Measurements from ENCODE around the gene DPT.
A peak's percentile ranks its signal among the peaks of the same experiment; 100 is the strongest.

Gene DPT

DNA sequence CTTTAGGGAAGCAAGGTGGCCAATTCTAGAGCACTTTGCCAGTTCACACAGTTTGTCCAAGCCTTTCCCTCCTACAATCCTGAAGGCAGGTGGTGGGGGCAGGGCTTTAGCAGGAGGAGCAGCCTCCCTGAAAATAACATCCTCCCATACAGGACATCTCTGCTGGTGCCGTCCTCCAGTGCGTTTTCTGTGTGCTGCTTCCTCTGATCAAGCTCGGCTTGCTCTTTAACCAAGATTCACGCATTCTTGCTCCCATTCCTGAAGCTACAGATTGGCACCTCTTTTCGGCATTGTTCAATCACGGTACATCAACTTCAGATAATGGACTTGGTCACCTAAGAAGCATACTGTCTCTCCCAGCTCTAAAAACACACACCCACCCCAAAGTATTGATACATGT is 7.5 kb upstream of the DPT start:
- FAIRE-seq, result no peak

DNA sequence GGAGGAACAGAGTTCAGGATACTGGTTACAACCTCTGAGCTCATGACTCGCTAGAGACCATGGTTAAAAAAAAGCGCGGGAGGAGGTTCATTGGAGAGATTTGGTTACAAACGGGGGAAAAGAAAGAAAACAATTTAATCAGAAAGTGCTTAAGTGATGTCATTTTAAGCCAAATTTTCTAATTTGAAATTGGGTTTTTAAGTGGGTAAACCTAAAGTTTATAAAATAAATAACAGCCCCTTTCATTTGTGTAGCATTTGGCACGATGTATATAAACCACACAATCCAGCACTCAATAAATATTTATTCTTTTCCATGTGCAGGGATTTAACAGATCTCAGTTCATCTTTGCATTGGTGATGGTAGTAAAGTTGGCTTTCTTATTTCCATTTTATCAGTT is 7.0 kb upstream of the DPT start:
- FAIRE-seq (no peak), DNase-seq (ENCODE audit: low spot score) (no peak)

More for the DNA sequence above, 7.5 kb upstream of the DPT start:
- no peak for DNase-seq (ENCODE audit: low spot score)

DNA sequence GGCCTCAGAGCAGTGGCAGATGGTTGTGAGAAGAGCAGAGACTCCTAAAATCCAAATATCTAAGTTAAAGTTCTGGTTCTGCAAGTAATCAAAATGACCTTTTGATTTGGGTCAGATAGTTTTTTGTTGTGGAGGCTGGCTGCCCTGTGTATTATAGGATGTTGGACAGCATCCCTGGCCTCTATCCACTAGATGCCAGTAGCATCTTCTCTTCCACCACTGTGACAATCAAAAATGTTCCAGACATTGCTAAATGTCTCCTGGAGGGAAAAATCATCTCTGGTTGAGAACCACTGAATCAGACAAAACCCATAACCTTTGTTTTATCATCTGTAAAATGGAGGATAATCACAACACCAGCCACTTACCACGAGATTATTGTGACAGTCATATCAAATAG is 5.9 kb upstream of the DPT start:
- DNase-seq (ENCODE audit: low spot score), result no peak

DNA sequence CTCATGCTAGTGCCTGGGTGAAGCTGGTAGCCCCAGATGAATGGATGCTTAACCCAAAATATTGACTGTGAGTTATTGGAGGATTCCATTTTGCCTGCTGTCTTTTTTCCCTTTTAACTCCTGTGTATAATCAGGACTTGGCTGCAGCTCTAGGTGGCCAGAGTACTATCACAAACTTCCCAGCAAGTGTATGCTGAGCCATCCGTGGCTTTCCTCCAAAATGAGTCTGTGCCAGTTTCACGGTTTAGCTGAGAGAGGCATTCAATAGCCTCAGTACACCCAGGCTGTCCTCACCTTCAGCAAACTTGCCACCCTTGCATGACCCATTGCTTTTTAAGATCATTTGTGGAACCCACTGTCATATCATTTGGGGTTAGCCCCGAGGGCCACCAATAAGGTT is 5.3 kb upstream of the DPT start:
- DNase-seq (ENCODE audit: low spot score), result no peak

More for the DNA sequence above, 5.9 kb upstream of the DPT start:
- FAIRE-seq, result no peak

DNA sequence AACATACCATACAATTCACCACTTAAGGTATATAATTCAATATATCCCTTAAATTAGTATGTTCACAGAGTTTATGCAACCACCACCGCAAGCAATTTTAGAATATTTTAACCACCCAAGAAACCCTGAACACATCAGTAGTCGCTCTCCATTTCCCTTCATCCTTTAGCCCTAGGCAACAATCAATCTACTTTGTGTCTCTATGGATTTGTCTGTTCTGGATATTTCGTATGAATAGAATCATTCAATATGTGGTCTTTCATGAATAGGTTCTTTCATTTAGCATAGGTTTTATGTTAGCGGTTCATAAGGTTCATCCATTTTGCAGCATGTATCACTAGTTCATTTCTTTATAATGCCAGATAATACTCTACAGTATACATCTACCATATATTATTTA is 4.2 kb upstream of the DPT start:
- DNase-seq (ENCODE audit: low spot score) (no peak), FAIRE-seq (no peak)

More for the DNA sequence above, 5.3 kb upstream of the DPT start:
- no peak for FAIRE-seq

DNA sequence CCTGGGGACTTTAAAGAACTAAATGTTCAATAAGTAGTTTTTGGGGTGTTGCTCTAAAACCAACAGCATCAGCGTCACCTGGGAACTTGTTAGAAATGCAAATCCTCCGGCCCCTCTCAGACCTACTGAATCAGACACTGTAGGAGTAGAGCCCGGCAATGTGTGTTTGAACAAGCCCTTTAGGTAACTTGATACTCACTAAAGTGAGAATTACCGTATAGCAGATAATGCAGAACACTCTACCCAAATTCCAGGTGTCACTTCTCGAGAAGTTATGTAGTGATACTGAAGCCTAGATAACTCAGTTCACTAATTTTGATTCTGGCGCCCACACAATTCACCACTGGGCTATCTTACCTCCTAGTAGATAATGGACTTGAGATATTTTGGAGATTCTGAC is 3.7 kb upstream of the DPT start:
- FAIRE-seq, result no peak
- DNase-seq (ENCODE audit: low spot score), result no peak

DNA sequence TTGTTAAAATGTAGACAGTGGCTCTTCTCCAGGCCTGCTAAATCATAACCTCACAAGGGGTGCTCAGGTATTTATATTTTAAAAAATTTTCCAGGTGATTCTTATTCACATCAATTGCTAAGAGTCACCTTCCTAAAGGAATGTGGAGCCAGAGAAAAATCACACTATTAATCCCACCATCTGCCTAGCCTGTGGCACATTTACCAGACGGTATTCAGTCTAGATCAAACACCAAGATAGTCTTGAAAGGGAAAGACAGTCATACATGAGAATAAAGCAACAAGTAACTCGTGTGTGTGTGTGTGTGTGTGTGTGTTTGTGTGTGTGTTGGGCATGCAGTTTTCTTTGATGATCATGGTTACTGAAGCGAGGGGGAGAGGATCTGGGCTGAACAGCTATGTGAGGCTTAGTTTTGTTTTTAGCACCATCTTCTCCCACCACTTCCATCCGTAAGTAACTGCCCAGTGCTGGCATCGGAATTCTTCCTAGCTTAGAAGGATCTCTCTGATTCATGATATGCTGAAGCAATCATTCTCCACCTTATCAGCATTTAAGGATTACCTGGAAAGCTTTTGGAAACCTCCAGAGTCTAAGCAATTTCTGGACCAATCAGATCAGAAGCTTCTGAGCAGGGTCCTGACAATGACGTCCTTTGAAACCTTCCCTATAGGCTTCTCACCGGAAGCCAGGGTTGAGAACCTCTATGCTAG is 2.4 kb upstream of the DPT start:
- FAIRE-seq, result no peak

DNA sequence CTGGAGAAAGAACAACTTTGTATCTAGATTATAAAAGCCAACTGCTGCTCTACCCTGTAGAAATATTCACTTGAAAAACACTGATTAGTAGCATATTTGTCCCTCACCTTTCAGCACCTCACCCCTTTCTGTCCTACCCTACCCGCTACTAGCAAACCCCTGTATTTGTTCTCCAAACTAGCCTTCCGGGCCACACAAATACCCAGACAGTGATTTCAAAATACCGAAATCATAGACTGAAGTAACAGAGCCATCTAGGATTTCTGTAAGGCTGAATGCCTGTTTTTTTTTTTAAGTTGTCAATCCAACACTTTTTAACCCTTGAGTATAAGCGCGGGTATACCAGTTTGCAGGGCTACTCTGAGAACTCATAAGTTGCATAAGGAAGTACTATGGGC is 398 bp upstream of the DPT start:
- no peak for FAIRE-seq
- no peak for DNase-seq (ENCODE audit: low spot score)

More for the DNA sequence above, 2.4 kb upstream of the DPT start:
- no peak for DNase-seq (ENCODE audit: low spot score)

DNA sequence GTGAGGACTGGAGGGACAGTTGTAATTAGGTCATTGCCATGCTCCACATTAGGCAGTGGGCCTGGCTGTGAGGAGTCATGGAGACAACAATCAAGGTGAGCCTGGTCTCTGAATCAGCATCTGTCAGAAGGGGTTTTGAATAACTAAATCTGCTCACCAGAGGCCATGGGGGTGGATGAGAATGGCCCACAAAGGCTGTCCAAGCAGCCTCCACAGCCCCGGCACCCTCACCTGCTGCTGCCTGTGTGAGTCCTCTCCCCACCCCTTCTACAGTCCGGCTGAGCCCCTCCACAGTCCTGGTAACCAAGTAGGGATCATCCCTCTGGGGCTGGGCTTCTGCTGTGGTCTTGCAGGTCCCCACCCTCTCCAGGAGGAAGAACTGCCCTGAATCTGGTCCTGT is 2.3 kb downstream of the DPT start:
- no peak for FAIRE-seq

DNA sequence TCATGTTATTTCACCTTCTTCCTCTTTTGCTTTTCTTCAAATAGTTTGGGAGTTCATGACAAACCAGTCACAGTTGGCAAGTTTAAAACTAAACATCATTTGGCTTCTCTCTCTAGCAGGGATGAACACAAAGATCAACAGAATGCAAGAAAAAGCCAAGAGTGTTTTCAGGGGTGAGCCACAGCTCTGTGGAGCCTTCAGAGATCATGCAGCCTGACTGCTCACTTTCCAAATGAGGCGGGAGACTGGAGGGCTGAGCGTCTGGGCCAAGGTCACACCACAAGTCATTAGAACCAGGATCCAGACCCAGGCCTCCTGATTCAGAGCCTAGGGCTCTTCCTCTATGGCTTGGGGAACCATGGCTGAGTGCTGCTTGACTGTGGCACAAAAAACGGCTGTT is 2.7 kb downstream of the DPT start:
- DNase-seq (ENCODE audit: low spot score), result no peak
- no peak for FAIRE-seq

More for the DNA sequence above, 2.3 kb downstream of the DPT start:
- no peak for DNase-seq (ENCODE audit: low spot score)

DNA sequence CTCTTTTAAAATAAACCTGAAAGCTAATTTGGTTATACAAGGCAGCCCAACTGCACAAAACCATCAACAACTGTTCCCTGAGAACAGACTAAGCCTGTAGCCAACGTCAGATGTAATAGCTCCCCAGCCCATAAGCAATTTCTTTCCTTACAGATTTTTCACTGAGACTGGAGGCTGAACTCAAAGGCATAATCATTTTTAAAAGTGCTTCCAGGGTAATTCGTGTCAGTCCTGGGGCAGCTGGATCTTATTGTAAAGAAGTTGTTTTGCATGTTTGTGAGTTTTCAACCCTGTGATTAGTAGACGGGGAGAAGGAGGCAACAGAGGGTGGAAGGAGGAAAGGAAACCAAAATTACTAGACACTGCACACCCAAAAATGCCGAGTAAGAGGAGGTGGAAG is 3.2 kb downstream of the DPT start:
- FAIRE-seq (no peak), DNase-seq (ENCODE audit: low spot score) (no peak)

DNA sequence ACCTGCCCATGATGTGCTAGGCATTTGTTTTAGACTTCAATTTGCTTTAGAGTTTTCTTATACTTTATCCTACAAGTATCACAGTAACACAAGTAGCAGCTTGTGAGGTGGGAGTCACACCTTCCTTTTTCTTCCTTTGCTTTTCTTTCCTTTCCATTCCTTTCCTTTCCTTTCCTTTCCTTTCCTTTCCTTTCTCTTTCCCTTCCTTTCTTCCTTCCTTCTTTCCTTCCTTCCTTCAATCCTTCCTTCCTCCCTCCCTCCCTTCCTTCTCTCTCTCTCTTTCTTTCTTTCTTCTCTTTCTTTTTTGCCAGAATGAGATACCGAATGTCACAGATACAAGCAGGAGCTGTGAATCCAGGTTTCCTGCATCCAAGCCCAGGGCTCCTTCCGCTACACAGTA is 3.9 kb downstream of the DPT start:
- FAIRE-seq (no peak), DNase-seq (ENCODE audit: low spot score) (no peak)

DNA sequence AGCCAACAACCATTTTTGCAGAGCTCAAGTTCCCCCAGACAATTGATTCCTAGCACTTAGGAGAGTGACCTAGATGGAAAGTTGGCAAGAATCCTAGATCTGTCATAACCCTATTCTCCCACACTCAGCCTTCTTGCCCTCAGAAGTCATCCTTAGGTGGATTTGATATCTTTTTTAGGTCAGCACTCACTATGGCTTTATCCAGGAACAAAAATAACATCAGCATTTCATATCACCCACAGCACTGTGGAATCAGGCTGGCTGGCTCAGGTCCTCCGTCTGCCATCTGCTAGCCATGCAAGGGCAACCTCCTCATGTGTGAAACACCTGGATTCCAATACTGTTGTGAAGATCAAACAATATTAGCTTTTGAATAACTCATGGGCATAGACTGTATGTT is 6.0 kb downstream of the DPT start:
- FAIRE-seq (no peak), DNase-seq (ENCODE audit: low spot score) (no peak)

DNA sequence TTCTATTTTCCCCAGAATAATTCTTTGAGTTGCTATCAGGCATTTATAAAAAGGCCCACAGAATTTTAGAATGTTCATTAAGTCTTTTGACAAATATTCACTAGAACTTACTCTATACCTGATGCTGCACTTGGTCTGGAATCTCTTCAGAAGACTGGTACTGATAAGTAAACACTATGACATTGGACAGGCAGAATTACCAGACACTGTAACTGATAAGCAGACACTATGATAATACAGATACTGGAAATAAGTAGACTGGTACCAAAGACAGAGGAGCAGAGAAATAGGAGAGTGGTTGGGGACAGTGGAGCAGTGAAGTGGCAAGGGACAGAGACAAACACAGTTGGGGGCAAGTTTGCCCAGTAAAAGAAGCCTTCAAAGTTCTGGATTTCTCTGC is 8.2 kb downstream of the DPT start:
- FAIRE-seq, result no peak
- DNase-seq (ENCODE audit: low spot score), result no peak

DNA sequence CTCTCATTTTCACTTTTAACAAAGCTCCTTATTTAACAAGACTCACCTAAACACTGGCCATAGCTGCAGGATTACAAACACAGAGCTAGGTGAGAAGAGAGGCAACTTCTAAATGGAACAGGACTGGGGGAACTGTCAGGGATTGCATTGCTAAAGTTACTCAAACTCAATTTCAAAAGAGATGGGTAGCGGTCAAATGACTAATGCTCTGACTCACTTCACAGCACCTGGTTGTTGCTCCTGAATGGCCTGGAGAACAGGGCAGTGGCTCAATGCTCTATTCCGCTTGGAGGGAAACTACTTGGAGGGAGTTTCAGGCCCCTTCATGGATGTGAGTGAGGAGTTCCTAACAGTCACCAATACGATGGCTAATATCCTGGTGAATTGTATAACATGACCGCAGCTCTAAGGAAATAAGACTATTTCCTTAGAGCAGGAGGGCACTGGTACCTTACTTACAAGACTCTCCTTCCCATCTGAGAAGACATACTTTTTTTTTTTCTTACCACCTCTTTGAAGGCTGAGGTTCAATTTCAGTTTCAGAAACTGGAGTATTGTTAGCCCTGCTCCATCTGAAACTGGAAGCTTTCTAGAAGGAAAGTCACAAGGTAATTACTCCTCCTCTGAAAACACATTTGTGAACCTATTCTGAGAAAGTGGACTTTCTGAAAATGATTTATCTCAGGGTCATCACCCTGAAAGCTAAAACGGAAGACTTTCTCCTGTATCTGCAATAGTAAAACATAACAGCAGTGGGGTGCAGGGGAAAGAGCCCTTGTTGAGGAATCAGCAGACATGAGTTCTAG is 9.5 kb downstream of the DPT start:
- peak; percentile 77 for DNase-seq (ENCODE audit: low spot score)
- FAIRE-seq, result peak; percentile 96

DNA sequence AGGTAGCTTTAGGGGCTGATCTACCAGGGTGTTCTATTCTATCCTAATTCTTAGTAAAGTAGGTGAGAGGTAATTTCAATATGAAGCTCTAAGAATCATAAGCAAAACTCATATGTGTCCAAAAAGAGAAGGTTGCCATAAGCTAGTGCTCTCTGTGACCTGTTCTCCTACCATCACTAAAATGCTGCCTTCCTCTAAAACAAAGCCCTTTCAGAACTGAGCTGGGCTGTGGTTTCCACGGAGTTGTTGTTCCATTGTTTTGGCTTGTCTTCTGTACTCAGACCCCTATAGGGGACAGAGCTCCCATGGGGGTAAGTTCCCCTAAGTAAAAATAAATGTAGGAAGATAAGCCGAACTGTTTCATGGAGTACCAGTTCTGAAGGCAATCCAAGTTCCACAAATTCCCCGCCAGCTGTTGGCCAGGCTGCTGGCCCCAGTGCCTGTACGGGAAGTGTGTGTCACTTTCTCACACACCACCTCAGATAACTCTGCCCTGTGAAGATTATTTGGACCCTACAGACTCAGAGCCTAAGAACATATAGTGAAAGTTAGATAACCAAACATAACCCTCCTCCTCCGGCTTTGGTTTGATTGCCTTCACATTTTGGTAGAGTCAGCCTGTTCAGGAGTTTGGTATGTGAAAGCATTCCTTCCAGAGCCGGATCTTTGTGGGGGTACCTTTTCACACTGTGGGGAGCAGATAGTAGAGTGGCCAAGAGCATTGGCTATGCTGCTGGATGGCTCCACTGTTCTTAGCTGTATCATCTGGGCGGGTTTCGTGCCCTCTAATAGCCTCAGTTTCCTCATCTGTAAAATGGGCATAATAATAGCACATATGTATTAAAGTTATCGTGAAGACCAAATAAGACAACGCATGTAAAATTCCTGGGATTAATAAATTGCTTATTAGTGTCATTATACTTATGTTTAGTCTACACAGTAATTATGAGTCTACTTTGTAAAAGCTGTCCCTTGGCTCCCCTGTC is 10.8 kb downstream of the DPT start:
- DNase-seq (ENCODE audit: low spot score), result no peak

DNA sequence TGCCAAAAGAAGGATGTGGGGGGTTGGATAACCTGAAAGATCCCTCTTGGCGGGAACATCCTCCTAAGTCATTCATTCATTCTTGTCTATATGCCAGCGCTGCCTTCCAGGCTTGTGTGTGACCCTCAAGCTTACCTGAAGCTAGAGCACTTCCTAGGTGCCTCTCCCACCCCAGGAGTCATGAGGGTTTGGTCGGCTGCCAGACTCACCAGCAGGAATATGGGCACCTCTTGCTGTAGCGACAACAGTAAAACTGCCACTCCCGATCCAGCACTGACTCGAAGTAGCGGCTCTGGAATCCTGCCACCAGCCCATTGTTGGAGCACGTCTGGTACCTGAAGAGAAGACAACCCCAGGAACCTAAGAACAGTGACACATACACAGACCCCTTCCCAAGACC is 15.0 kb downstream of the DPT start:
- FAIRE-seq (no peak), DNase-seq (ENCODE audit: low spot score) (no peak)

More for the DNA sequence above, 10.8 kb downstream of the DPT start:
- FAIRE-seq, result no peak

DNA sequence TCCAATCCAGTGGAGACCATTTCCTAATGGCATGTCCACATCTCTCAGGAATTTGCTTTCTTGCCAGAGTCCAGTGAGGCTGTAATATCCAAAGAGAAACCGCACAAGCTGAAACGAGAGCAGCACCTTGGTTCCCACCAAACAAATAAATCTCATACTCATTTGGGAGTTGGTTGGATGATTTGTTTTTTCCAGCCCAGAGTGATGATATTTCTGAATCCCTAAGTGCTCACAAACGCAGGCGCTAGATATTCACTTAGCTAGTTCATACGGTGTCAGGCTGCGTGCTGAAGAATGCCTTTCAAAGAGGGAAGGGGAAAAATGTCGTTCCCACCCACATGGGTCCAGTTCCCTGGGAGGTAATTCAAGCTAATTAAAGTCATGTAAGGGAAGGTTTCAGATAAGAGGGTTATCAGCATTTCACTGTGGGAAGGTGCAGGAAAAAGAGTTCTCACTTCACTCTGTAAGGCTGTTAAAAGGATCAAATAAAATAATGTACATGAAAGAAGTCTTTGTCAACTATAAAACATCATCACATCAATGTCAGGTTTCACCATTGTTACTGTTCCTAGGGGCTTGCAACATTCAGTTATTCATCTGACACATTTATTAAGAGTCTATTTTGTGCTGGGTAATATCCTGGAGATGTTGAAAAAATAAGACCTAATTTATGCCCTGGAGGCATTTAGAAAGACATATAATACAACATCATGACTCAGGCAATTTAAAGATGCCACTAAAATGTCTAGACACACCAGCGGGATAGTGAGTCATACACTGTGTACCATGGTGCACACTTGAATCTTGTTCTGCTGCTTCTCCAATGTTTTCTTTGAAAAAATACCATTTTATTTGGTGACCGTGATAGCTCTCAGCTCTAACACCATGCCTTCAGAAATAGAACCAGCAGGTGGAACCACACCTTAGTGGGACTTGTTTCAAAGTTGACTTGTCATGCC is 19.3 kb downstream of the DPT start:
- FAIRE-seq (peak; percentile 94), DNase-seq (ENCODE audit: low spot score) (peak; percentile 98)

DNA sequence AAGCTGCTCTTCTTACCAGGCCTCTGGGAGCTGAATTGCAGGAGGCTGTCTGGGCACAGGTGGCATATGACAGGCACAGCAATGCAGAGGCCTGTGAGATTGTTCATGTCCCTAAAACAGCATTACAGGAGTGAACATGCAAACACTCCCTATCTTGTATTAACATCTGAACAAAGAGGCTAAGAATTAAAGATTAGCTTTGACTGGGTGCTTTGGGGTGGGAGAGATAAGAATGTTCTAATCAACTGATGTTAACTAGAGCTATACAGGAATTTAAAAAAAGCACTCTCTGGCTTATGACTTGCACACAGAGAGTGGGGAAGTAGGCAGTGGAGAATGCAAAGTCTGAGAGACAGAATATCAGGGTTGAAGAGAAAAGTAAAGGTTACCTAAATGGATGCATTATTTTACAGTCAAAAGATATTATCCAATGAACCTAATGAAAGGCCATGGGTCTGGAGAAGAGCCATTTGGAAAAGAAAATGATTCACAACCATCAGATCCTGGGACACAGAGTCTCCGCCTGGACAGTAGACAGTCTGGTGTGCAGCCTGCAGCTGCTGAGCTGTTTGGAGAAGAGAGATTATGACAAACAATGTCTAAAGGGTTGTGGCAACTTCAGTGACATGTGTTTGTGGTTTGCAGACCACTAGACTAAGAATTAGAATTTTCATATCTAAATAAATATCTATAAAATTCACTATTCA is 20.2 kb downstream of the DPT start:
- DNase-seq (ENCODE audit: low spot score), result no peak
- no peak for FAIRE-seq
